Stimulated activated CD8-positive, alpha-beta memory T cell treated with anti-CD3 and anti-CD28 coated beads, Interleukin-12 subunit alpha, Interleukin-12 subunit beta, amount 100 ng/mL, for 1 hour (primary cell): Measurements from ENCODE around the gene ACAD10.
"Not testable (repeated sequence)": the region's sequence is repeated elsewhere in the genome, so short reads cannot be mapped to it uniquely, and the experiment has no call there.

ENCODE experiments used
- DNase-seq: peaks from one replicate; pipeline ENCODE4 v3.0.0-alpha.2; 2020; ENCODE audit warnings: low read depth

Gene ACAD10

DNA sequence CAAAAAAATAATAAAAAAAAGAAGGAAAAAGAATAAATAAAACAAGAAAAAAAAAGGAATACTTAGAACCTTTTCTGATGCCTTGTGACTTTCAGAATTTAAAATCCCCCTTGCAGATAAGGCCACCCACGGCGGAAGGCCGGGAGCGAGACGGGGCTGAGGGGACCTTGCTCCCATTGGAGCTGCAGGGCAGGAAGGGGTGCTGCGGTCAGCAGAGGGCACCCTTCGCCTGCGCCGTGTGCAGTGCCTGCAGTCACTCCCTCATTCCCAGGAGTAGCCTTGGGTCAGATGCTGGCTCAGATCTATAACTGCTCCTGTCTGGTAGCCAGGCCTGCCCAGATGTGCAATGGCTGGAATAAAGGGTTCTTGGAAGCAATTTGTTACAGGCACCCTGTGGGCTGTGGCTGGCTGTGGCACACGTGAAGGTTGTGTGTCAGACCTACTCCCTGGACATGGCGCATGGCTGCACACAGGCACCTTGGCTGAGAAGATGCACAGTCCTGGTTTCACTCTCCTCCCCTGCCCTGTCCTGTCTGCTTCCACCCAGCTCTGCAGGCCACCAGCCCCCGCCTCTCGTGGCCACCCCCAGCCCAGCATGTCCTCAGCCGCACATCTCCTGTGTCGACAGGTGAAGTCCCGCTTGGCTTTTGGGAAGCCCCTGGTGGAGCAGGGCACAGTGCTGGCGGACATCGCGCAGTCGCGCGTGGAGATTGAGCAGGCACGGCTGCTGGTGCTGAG, 67.5 kb downstream of the ACAD10 start:
- DNase-seq, result no peak

DNA sequence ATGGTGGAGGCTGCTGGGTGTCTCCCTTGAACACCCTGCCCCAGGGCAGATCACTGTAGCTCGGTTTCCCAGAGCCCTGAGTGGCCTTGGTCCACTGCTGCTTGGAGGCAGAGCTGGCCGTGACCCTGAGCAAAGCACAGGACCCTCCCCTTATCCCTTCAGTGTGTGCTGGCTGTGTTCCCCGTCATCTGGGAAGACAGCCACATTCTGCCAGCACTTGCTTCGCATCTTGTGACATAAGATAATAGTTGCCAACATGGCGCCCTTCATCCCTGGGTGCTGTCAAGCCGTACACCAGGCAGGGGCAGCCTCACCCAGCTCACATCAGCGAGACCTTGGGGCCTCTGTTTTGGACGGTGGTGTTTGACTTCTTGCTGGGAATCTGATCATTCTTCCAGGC, 68.8 kb downstream of the ACAD10 start:
- DNase-seq, result no peak

DNA sequence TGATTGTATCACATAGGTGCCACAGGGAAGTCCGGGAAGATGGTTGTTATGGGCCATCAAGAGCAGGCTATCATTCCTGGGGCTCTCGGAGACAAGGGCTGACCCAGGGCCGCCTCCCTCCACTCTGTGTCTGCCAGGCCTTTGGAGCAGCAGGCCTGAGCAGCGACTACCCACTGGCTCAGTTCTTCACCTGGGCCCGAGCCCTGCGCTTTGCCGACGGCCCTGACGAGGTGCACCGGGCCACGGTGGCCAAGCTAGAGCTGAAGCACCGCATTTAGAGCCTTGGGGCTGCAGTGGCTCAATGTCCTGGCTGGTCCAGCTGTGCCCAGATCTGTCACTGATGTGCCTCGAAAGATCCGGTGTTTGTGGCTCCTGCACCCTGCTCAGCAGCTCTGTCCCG, 70.3 kb downstream of the ACAD10 start:
- no peak for DNase-seq

DNA sequence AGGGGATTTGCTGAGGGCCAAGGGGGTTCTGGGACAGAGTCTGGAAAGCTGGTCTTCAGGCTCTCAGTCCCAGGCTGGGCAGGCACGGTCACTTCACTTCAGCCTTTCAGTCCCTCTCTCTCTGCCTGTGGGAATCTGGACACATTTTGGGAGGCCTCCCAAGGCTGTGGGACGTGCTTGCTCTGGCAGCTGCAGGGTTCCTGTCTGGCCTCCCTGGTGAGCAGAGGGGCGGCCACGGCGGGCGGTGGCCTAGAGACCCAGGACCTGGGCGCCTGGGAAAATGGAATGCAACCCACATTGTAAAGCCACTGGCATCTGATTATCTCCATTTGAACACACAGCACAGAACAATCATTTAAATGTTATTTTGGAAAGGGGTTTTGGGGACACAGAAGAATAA, 70.8 kb downstream of the ACAD10 start:
- no peak for DNase-seq

DNA sequence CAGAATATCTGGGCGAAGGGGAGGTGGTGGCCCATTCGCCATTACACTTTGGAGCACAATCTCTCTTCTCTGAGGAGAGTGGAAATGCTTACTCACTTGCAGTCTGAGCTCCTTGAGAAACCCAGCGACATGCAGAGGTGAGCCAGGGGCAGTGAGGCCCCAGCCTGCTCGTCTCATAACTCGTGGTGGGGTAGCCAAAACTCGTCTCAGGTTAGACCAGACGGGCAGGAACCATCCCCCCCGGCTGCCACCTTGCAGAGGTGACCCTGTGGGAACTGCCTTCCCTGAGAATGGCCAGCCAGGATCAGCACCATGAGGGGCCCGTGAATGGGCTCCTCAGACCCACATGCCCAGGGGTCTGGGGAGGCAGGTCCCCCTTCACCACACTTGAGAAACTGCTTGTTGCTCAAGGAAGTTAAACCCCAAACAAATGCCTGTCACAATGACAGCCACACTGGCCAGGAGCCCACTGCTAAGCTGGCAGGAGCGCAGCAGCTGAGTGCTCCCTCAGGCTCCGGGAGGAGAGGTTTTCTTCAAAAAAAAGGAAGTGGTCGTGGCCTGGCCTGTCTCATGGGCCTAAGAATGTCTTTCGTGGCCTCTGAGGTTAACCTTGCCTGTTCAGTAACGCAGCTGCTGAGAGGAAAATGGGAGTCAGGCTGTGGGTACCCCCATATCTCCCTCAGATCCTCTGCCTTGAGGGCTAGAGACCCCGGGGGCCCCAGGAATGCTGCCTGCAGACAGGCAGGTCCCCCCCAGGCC, 71.7 kb downstream of the ACAD10 start:
- DNase-seq, result no peak

DNA sequence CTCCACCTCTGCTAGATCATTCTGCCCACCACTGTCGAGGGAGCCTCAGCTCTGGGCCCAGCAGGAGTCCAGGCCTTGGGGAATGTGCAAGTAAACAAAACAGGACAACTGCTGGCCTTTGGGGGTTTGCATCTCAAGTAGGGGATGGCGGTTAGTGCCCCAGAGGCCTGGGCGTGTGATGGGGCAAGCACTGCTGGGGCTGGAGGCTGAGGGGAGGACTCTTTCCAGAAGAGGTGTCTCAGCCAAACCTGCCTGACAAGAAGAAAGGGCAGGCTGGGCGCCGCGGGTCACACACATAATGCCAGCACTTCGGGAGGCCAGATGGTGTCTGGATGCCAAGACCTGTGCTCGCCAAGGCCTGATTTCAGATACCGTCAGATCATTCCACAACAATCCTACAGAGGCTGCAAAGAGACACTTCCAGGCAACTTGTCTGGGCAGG, 72.3 kb downstream of the ACAD10 start:
- no peak for DNase-seq

DNA sequence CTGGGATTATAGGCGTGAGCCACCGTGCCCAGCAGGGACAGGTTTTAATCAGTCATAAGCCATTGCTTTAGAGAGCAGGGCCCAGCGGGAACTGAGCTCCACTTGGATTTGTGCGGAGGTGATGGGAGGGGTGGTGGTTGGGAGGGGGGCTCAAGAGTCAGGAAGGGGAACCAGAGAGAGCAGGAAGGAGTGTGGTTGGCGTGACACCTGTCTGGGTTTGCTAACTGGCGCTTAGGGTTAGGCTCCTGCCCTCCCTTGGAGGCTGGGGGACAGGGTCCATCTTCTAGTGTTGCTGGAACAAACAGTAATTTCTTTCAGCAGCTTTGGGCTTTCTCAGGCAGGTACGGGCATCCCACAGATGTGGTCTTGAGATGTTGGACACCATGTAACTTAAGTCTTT, 73.4 kb downstream of the ACAD10 start:
- DNase-seq, result no peak

DNA sequence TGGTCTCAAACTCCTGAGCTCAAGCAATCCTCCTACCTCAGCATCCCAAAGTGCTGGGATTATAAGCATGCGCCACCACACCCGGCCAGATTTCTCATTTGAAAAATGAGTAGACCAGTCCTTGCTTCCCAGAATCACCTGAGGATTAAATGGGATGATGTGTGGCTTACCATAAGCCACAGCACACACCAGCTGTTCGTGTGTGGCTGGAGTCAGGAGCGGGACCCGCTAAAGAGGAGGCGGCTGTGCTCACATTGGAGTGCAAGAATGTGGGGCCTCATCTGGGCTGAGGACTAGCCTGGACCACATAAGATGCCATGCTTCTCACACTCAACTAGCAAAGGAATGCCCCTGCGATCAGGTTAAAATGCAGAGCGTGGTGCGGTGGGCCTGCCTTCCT, 74.1 kb downstream of the ACAD10 start:
- no peak for DNase-seq

DNA sequence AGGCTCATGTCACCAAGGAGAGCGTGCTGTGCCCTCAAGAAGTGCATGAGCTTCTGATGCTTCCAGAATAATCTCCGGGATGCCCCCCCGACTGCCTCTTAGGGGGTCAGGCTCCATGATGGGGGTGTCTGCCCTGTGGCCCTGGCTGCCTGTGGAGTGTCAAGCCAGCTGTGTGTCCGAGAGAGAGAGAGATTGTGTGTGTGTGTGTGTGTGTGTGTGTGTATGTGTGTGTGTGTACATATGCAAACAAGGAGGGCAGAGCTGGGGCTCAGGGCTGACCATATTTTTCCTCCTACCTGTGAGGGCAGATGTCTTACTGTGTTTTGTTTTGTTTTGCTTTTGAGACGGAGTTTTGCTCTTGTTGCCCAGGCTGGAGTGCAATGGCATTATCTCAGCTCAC, 75.2 kb downstream of the ACAD10 start:
- no peak for DNase-seq

DNA sequence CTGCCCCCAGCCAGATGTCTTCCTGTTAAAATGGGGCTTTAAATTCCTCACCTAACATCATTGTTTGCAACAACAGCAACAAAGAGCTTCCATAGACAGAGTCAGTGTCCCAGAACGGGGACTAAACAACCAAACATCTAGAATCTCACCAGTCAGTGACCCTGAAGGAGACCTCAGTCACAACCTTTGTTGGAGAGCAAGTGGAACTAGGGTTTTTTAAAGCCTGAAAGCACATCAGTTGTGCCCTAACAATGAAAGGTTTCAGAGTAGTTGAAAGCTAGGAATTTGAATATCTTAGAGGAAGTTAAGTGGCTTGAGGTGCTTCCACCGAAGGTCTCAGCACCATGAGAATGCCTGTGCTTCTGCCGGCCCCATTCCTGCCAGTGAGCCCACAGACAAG, 75.9 kb downstream of the ACAD10 start:
- DNase-seq, result no peak

DNA sequence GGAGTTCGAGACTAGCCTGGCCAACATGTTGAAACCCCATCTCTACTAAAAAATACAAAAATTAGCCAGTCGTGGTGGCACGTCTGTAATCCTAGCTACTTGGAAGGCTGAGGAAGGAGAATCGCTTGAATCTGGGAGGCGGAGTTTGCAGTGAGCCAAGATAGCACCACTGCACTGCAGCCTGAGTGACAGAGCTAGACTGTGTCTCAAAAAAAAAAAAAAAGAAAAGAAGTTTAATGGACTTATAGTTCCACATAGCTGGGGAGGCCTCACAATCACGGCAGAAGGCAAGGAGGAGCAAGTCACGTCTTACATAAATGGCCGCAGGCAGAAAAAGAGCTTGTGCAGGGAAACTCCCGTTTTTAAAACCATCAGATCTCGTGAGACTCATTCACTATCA, 77.7 kb downstream of the ACAD10 start:
- not testable (repeated sequence) for DNase-seq

DNA sequence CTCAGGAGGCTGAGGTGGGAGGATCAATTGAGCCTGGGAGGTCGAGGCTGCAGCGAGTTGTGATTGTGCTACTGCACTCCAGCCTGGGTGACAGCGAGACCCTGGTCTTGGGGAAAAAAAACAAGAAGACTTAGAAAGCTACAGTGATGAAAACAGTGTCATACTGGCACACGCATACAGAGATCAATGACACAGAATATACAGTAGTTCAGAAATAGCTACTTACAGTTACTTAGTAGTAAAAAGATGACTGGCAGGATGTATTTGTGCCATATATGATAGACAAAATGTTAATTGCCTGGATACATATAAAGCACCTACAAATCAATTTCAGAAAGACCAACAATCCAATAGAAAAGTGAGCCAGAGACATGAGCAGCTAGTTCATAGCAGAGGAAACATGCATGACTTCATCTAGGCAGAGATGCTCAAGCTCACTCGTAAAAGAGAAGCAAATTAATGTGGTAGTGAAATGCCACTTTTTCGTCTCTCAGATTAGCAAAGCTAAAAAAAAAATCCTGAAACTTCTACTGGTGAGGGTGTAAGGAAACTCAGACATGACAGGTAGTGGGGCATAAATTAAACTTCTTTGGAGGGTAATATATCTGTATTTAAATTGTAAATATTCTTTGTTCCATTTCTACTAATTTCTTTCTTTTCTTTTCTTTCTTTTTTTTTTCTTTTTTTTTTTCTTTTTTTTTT, 78.4 kb downstream of the ACAD10 start:
- no peak for DNase-seq

DNA sequence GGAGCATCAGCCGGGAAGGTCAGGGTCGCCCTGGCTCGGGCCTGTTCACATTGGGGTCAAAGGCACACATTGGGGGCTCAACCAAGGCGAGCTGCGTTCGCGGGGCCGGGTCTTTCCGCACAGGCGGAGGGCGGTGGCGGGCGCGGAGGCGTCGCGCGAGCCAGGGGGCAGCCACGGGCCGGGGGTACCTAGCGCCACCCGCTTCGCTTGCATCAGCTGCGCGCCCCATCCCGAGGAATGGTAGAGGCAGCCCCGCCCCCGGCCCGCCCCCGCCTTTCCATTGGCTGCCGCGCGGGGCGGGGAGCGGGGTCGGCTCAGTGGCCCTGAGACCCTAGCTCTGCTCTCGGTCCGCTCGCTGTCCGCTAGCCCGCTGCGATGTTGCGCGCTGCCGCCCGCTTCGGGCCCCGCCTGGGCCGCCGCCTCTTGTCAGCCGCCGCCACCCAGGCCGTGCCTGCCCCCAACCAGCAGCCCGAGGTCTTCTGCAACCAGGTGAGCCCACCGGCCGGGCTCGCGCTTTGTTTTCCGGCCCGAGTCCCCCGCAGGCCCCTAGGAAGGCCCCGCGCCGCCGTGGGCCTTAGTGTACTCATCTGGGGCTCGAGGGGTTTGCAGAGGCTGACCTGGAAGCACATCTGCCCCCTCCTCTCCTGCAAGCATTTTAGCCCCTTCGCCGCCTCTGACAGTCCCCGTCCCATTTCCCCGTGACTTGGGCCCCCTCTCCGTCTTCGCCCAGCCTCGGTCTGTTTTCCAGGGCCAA, 80.9 kb downstream of the ACAD10 start, which contains the start of gene ALDH2:
Gene ALDH2, plus strand, starts transcription at position 326 of the 754 bp plus-strand sequence. Its CDS starts 50 bp downstream, at position 376.
- DNase-seq, result no peak

DNA sequence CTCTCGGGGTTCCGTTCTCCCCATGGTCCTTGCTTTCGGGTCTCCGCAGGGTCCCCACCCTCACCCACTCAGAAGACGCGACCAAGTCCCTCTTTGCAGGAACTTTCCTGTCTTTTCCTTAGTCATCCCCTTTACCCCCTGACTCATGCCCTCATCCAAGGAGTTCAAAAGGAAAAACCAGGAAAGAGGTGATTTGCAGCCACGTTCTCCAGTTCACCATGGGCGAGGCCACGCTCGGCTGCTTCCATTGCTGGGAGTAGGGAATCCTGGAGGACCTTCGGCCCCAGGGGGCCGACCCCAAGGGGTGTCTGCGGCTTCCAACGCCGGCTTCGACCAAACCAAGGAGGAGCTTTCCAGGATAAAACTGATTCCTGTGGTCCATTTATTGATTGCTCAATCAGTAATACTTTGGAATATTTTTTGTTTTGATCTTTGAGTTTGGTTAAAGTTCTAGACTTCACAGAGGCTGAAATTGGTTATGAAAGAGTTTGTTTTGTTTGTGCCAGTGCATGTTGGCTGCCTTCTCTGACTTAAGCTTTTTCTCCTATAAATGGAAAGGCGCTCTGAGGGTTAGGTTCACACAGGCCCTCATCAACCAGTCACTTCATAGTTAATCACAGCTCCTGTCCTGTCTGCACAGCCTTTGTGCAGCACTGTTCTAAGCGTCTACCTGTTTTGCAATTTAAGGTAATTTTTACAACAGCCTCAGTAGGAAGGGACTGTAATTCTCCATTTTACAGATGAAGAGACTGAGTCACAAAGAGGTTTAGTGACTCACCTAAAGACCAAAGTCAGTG, 81.7 kb downstream of the ACAD10 start:
- no peak for DNase-seq

DNA sequence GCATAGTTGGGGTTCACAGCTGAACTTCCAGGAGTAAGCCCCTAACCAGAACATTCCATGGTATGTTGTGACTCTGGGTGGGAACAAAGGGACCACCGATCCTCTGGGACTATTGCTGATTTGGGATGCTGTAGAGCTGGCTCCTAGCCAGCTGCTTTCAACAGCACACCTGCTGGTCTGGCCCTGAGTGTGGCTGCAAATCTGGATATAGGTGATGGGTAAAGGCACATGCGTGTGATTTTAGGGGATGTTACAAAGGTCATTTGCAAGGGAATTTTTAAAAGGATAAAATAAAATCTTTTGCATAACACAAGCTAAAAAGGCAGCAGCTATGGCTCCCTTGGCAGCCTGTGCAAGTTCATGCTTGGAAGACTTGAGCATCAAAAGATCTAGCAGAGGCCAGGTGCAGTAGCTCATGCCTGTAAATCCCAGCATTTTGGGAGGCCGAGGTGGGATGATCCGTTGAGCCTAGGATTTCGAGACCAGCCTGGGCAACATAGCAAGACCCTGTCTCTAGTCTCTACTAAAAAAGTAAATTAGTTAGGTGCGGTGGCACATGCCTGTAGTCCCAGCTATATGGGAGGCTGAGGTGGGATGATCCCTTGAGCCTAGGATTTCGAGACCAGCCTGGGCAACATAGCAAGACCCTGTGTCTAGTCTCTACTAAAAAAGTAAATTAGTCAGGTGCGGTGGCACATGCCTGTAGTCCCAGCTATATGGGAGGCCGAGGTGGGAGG, 82.5 kb downstream of the ACAD10 start:
- DNase-seq, result no peak

DNA sequence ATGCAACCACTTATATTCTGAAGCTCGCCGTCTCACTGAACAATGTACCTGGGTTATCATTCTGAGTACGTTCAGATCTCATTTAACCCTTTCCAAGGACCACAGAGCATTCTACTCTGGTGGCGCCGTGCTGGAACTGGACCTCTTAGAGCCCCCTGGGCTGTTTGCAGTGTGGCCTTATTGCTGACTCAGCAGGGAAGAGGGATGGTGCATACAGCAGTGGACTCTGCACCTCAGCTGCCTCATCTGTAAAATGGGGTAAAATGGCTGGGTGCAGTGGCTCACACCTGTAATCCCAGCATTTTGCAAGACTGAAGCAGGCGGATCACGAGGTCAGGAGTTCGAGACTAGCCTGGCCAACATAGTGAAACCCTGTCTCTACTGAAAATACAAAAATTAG, 83.7 kb downstream of the ACAD10 start:
- no peak for DNase-seq

DNA sequence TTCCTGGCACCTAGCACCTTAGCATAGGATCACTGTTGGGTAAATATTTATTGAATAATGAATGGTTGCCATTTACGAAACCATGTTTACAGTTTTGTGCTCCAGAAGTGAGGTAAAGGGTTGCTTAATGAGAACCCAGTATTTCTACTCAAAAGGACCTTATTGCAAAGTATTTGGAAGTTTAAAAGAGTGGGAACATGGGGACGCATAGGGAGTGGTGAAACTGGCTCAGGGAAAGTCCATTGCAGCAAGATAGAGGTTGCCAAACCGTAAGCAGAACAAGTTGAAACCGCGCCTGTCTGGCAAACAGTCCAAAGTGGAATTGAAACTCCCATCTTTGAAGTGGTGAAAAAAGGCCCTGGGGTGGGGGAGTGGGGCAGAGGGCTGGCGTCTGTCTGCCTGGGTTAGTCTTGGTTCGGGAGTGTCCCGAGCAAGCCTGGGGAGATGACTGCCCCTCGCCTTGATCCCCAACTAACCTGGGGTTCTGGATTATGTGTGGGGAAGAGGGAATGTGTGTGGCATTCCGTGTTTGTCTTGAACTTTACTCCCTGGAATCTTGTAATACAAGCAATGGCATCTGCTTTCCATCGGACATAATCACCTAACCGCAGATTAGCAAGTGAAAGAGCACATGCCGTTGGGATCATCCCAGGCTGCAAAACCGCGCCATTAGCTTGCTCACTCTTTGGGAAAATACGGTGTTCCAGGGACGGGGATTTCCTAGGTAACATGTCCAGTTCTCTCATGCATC, 88.1 kb downstream of the ACAD10 start:
- no peak for DNase-seq

DNA sequence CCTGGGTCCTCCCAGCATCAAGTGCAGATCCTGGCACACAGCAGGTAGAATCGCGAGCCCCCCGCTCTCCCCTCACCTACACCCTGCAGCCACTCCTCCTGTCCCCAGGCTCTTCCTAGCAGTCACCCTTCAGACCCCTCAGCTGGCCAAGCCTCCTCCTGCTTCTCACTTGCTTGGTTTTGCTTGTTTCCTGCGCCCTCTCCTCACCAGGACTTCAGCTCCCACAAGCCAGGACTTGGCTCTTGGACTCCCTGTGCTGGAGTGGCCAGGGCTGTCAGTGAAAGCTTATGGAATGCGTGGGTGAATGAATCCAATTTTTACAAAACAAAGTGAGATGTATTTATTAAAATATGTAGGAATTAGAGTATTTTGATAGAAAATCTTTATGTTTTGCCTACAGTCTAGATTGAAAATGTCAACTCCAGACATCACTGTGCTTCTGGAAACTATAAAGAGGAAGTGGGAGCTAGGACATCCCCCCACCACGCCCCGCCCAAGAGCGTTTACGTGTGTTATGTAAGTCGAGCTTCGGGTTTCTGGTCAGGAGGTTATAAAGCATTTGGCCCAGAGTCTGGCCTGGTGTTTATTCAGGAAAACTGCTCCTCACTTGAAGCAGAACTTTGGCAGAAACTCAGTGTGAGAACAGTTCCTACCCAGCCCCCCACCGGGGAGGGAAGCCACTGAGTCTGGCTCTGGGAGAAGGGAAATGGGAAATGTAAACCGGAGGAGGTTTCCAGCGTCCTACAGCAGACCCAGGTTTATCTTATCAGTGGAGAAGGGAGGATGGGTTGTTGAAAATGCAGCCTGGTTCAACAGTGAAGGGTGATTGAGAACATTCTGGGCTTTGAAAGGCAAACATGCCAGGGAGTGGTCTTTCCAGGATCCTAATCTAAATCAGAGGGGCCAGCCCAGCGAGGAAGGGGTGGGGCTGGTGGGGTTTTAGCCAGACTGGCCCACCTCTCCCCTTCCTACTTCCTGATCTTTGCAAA, 89.6 kb downstream of the ACAD10 start:
- DNase-seq, result no peak
